Measurements from ENCODE around the gene HTR2C.

DNA sequence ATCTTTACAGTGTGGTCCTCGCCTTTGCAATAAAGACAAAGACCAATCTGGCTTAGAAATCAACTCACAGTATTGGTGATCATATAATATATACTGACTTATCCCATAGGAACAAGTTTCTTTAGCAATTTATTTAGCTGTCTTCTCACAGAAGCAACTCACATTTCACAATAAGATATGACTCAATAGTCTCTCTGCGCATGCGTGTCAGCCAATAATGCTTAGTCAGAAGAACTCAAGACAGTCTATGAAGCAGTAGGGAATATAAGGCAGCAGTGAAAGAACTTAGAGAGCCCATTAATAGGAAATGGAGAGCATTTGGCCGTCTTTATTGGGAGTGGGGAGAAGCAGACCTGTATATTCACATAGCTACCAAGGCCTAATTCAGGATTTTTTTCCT, 216.8 kb downstream of the HTR2C start:
- TF ChIP-seq, protein P1, sequence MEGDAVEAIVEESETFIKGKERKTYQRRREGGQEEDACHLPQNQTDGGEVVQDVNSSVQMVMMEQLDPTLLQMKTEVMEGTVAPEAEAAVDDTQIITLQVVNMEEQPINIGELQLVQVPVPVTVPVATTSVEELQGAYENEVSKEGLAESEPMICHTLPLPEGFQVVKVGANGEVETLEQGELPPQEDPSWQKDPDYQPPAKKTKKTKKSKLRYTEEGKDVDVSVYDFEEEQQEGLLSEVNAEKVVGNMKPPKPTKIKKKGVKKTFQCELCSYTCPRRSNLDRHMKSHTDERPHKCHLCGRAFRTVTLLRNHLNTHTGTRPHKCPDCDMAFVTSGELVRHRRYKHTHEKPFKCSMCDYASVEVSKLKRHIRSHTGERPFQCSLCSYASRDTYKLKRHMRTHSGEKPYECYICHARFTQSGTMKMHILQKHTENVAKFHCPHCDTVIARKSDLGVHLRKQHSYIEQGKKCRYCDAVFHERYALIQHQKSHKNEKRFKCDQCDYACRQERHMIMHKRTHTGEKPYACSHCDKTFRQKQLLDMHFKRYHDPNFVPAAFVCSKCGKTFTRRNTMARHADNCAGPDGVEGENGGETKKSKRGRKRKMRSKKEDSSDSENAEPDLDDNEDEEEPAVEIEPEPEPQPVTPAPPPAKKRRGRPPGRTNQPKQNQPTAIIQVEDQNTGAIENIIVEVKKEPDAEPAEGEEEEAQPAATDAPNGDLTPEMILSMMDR (IDR thresholded peaks at IDR 0.05; ENCODE audit: insufficient read depth, low read depth, low read length), result no peak
- no peak for TF ChIP-seq EZH2 (IDR thresholded peaks at IDR 0.05; ENCODE audit: insufficient read depth, low read length)

Data from astrocyte (in vitro differentiated cells and primary cell).